Tibial nerve (tissue), 4 donors: ENCODE results near the gene MAP3K1.

Source experiments
- EP300 ChIP-seq, 2 donors: sonication (generic); formaldehyde crosslinking; IDR thresholded peaks; one replicate each; pipeline ENCODE4 v1.6.1; 2017; ENCODE audit warnings: antibody characterized with exemption in 2 of 2, mild to moderate bottlenecking in 1 of 2
- POLR2A ChIP-seq, 2 donors: fragments of 450-650 bp; IDR thresholded peaks; one replicate each; pipeline ENCODE4 v1.6.1; 2017; ENCODE audit warnings: antibody characterized with exemption in 2 of 2, mild to moderate bottlenecking in 2 of 2, moderate library complexity in 2 of 2
- TF ChIP-seq, protein P1 (sequence below), 5 experiments: fragments of 200-600 bp in 3 of 5; fragments of 450-650 bp in 2 of 5; sonication (generic) in 3 of 5; IDR thresholded peaks; one replicate each; pipeline ENCODE4 v1.5.1; 2016 to 2019; ENCODE audit warnings: antibody characterized with exemption in 5 of 5, mild to moderate bottlenecking in 3 of 5, moderate library complexity in 2 of 5

DNA sequence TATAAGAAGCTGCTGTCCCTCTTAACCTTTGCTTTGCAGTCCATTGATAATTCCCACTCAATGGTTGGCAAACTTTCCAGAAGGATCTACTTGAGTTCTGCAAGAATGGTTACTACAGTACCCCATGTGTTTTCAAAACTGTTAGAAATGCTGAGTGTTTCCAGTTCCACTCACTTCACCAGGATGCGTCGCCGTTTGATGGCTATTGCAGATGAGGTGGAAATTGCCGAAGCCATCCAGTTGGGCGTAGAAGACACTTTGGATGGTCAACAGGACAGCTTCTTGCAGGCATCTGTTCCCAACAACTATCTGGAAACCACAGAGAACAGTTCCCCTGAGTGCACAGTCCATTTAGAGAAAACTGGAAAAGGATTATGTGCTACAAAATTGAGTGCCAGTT, 66.2 kb downstream of the MAP3K1 start:
- TF ChIP-seq, protein P1, sequence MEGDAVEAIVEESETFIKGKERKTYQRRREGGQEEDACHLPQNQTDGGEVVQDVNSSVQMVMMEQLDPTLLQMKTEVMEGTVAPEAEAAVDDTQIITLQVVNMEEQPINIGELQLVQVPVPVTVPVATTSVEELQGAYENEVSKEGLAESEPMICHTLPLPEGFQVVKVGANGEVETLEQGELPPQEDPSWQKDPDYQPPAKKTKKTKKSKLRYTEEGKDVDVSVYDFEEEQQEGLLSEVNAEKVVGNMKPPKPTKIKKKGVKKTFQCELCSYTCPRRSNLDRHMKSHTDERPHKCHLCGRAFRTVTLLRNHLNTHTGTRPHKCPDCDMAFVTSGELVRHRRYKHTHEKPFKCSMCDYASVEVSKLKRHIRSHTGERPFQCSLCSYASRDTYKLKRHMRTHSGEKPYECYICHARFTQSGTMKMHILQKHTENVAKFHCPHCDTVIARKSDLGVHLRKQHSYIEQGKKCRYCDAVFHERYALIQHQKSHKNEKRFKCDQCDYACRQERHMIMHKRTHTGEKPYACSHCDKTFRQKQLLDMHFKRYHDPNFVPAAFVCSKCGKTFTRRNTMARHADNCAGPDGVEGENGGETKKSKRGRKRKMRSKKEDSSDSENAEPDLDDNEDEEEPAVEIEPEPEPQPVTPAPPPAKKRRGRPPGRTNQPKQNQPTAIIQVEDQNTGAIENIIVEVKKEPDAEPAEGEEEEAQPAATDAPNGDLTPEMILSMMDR (IDR thresholded peaks at IDR 0.05), result no peak
- no peak for TF ChIP-seq POLR2A (IDR thresholded peaks at IDR 0.05)
- no peak for TF ChIP-seq EP300 (IDR thresholded peaks at IDR 0.05)
